Activated T-cell treated with anti-CD3 and anti-CD28 coated beads for 4 hours (primary cell): ENCODE measurements around the gene BAD.
"Not testable (repeated sequence)": the region's sequence is repeated elsewhere in the genome, so short reads cannot be mapped to it uniquely, and the experiment has no call there.

Experiments
- DNase-seq: peaks from one replicate; pipeline ENCODE4 v3.0.0-alpha.2; 2020

BAD gene

GRCh38 chr11:64255135-64256128, 29.0 kb downstream of the BAD start:
- DNase-seq: no peak

GRCh38 chr11:64254326-64254725, 30.1 kb downstream of the BAD start:
- no peak for DNase-seq

- DNase-seq: no peak
Measured at GRCh38 chr11:64253481-64253880, 31.0 kb downstream of the BAD start.

- no peak for DNase-seq
Measured at GRCh38 chr11:64253043-64253442, 31.4 kb downstream of the BAD start.

GRCh38 chr11:64252003-64252872, 32.2 kb downstream of the BAD start:
- DNase-seq: no peak

GRCh38 chr11:64251753-64252002, 32.8 kb downstream of the BAD start:
- no peak for DNase-seq

GRCh38 chr11:64251016-64251752, 33.3 kb downstream of the BAD start, which contains the start of gene PLCB3:
PLCB3 (plus strand) TSS chr11:64251530; CDS start chr11:64251650, 120 bp downstream.
- peak; percentile 59 for DNase-seq

GRCh38 chr11:64250415-64251015, 34.0 kb downstream of the BAD start:
- no peak for DNase-seq

- no peak for DNase-seq
Measured at GRCh38 chr11:64249563-64250414, 34.7 kb downstream of the BAD start.

- DNase-seq: no peak
Measured at GRCh38 chr11:64249038-64249437, 35.4 kb downstream of the BAD start.

- no peak for DNase-seq
Measured at GRCh38 chr11:64248578-64248977, 35.9 kb downstream of the BAD start.

- no peak for DNase-seq
Measured at GRCh38 chr11:64247729-64248531, 36.5 kb downstream of the BAD start.

GRCh38 chr11:64246871-64247728, 37.4 kb downstream of the BAD start, which contains the start of gene PPP1R14B:
PPP1R14B (minus strand) TSS chr11:64246943; CDS start chr11:64246673, 270 bp downstream.
- DNase-seq: peak; percentile 71

GRCh38 chr11:64246621-64246870, 37.9 kb downstream of the BAD start:
- DNase-seq: not testable (repeated sequence)

- DNase-seq: peak; percentile 82
Measured at GRCh38 chr11:64245797-64246620, 38.5 kb downstream of the BAD start.

GRCh38 chr11:64245401-64245796, 39.1 kb downstream of the BAD start:
- DNase-seq: no peak

GRCh38 chr11:64244966-64245365, 39.5 kb downstream of the BAD start:
- DNase-seq: no peak

- DNase-seq: no peak
Measured at GRCh38 chr11:64244107-64244506, 40.4 kb downstream of the BAD start.
